ENCODE measurements around the gene DDX59.

DDX59 gene

GRCh38 chr1:200669314-200670241 is at the start of gene DDX59:
DDX59 (minus strand) TSS chr1:200669907; CDS start chr1:200666740, 3,167 bp downstream.
- TF ChIP-seq ZFX (IDR thresholded peaks at IDR 0.05; ENCODE audit: borderline replicate concordance) (peak; percentile 95), CTCF (IDR thresholded peaks at IDR 0.05) (no peak)
- H3K27ac ChIP-seq, result peak within 1 kb of the TSS; percentile 96

GRCh38 chr1:200714504-200715187 is 44.9 kb upstream of the DDX59 start:
- no peak for TF ChIP-seq ZFX (IDR thresholded peaks at IDR 0.05; ENCODE audit: borderline replicate concordance)
- no peak for TF ChIP-seq CTCF (IDR thresholded peaks at IDR 0.05)
- H3K27ac ChIP-seq, result no peak overlapping the region

GRCh38 chr1:200710166-200710565 is 40.5 kb upstream of the DDX59 start:
- no peak overlapping the region for H3K27ac ChIP-seq
- TF ChIP-seq CTCF (IDR thresholded peaks at IDR 0.05) (no peak), ZFX (IDR thresholded peaks at IDR 0.05; ENCODE audit: borderline replicate concordance) (no peak)

- no peak for TF ChIP-seq CTCF (IDR thresholded peaks at IDR 0.05)
- TF ChIP-seq ZFX (IDR thresholded peaks at IDR 0.05; ENCODE audit: borderline replicate concordance), result no peak
- H3K27ac ChIP-seq, result no peak overlapping the region
Observed at GRCh38 chr1:200708769-200709168, 39.1 kb upstream of the DDX59 start.

GRCh38 chr1:200708161-200708560 is 38.5 kb upstream of the DDX59 start:
- H3K27ac ChIP-seq, result no peak overlapping the region
- TF ChIP-seq CTCF (IDR thresholded peaks at IDR 0.05) (no peak), ZFX (IDR thresholded peaks at IDR 0.05; ENCODE audit: borderline replicate concordance) (no peak)

GRCh38 chr1:200707116-200707515 is 37.4 kb upstream of the DDX59 start:
- H3K27ac ChIP-seq, result no peak overlapping the region
- TF ChIP-seq ZFX (IDR thresholded peaks at IDR 0.05; ENCODE audit: borderline replicate concordance), result no peak
- TF ChIP-seq CTCF (IDR thresholded peaks at IDR 0.05), result no peak
